PFSK-1 (cell line): ENCODE results near the gene HLF.

Experiments
- FOXP2 ChIP-seq: optimal IDR thresholded peaks from 2 replicates; pipeline ENCODE3; 2011; ENCODE audit warnings: borderline replicate concordance, control low read depth, inconsistent platforms; ENCODE audit not compliant: insufficient read depth; ENCODE audit errors: extremely low read length, extremely low read depth
- POLR2AphosphoS5 ChIP-seq: IDR thresholded peaks from 2 replicates; pipeline ENCODE4 v1.6.1; 2012; ENCODE audit warnings: low read depth, mild to moderate bottlenecking, control low read depth, low read length, moderate library complexity
- SIN3A ChIP-seq: IDR thresholded peaks from 2 replicates; pipeline ENCODE4 v1.6.1; 2012; ENCODE audit warnings: mild to moderate bottlenecking, low read length, moderate library complexity, borderline replicate concordance; ENCODE audit not compliant: insufficient read depth
- TAF1 ChIP-seq: IDR thresholded peaks from 2 replicates; pipeline ENCODE4 v1.6.1; 2012; ENCODE audit warnings: low read length, control low read depth, borderline replicate concordance; ENCODE audit not compliant: insufficient read depth
- TF ChIP-seq, protein P1 (sequence below), 2 experiments: IDR thresholded peaks; 2 replicates each; pipeline versions ENCODE4 v1.6.1 to v1.8.0; 2011 to 2012; ENCODE audit warnings: low read depth in 2 of 2, low read length in 2 of 2, control low read depth in 1 of 2, inconsistent platforms in 1 of 2, mild to moderate bottlenecking in 1 of 2, moderate library complexity in 1 of 2; ENCODE audit not compliant: insufficient read depth in 1 of 2

The HLF gene

GRCh38 chr17:55301521-55302406 is 37.0 kb downstream of the HLF start:
- no peak for TF ChIP-seq SIN3A
- TF ChIP-seq FOXP2 = no peak
- TF ChIP-seq POLR2AphosphoS5 = no peak
- no peak for TF ChIP-seq TAF1

GRCh38 chr17:55302407-55302787 is 37.6 kb downstream of the HLF start:
- TF ChIP-seq TAF1 = no peak

- TF ChIP-seq TAF1 = no peak
- no peak for TF ChIP-seq POLR2AphosphoS5
- TF ChIP-seq, protein P1, sequence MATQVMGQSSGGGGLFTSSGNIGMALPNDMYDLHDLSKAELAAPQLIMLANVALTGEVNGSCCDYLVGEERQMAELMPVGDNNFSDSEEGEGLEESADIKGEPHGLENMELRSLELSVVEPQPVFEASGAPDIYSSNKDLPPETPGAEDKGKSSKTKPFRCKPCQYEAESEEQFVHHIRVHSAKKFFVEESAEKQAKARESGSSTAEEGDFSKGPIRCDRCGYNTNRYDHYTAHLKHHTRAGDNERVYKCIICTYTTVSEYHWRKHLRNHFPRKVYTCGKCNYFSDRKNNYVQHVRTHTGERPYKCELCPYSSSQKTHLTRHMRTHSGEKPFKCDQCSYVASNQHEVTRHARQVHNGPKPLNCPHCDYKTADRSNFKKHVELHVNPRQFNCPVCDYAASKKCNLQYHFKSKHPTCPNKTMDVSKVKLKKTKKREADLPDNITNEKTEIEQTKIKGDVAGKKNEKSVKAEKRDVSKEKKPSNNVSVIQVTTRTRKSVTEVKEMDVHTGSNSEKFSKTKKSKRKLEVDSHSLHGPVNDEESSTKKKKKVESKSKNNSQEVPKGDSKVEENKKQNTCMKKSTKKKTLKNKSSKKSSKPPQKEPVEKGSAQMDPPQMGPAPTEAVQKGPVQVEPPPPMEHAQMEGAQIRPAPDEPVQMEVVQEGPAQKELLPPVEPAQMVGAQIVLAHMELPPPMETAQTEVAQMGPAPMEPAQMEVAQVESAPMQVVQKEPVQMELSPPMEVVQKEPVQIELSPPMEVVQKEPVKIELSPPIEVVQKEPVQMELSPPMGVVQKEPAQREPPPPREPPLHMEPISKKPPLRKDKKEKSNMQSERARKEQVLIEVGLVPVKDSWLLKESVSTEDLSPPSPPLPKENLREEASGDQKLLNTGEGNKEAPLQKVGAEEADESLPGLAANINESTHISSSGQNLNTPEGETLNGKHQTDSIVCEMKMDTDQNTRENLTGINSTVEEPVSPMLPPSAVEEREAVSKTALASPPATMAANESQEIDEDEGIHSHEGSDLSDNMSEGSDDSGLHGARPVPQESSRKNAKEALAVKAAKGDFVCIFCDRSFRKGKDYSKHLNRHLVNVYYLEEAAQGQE (IDR thresholded peaks at IDR 0.05; ENCODE audit: insufficient read depth in 1 of 2, low read depth in 2 of 2, low read length in 2 of 2) = no peak
- no peak for TF ChIP-seq FOXP2
- TF ChIP-seq SIN3A = no peak
Observed at GRCh38 chr17:55303008-55303493, 38.3 kb downstream of the HLF start.

- no peak for TF ChIP-seq SIN3A
- TF ChIP-seq POLR2AphosphoS5 = no peak
- TF ChIP-seq TAF1 = no peak
- TF ChIP-seq, protein P1 (IDR thresholded peaks at IDR 0.05; ENCODE audit: insufficient read depth in 1 of 2, low read depth in 2 of 2, low read length in 2 of 2) = no peak
- no peak for TF ChIP-seq FOXP2
Observed at GRCh38 chr17:55303701-55304145, 39.0 kb downstream of the HLF start.

- TF ChIP-seq FOXP2 = no peak
- TF ChIP-seq, protein P1 (IDR thresholded peaks at IDR 0.05; ENCODE audit: insufficient read depth in 1 of 2, low read depth in 2 of 2, low read length in 2 of 2) = no peak
- TF ChIP-seq TAF1 = no peak
- TF ChIP-seq POLR2AphosphoS5 = no peak
- TF ChIP-seq SIN3A = no peak
Observed at GRCh38 chr17:55304171-55304859, 39.6 kb downstream of the HLF start.

- TF ChIP-seq TAF1 = no peak
- no peak for TF ChIP-seq SIN3A
- TF ChIP-seq POLR2AphosphoS5 = no peak
Observed at GRCh38 chr17:55305321-55306087, 40.7 kb downstream of the HLF start.
